Bone marrow (tissue), 2 donors: ENCODE data around the gene UCKL1.
A peak's percentile ranks its signal among the peaks of the same experiment; 100 is the strongest.

Experiments
- DNase-seq, 2 donors: peaks; one replicate each; lab custom pipeline; 2025; lab: John Stamatoyannopoulos, UW

Gene UCKL1

DNA sequence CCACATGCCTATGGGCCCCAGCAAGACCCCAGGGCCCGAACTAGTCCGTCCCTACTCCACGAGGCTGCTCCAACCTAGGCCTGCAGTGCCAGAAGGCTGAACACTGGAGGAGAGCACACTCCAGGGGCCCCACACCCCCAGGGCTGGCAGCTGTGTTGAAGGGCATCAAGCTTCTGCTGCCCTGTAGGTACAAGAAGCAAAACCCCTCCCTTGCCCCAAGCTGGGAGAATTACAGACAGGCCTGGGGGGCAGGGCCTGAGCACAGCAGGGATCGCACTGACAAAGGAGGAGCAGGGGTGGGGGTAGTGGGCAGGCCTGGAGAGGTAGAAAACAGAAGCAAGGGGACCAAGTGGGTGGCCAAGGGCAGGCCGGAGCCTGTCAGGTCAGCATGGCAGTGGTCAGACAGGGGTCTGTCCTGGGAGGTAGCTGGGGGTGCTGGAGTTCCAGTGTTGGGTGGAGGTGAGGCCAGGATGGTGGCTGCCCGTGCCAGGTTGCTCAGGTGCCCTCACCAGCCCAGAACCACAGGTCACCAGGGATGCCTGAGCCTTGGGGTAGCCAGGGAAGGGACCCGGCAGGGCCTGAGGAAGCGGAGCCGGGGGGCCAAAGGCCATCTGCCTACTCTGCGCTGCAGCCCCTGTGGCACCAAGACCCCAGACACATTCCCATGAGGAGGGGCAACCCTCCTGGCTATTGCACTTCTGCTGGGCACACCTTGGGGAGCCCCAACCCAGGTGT is 2.9 kb upstream of the UCKL1 start:
- no peak for DNase-seq

DNA sequence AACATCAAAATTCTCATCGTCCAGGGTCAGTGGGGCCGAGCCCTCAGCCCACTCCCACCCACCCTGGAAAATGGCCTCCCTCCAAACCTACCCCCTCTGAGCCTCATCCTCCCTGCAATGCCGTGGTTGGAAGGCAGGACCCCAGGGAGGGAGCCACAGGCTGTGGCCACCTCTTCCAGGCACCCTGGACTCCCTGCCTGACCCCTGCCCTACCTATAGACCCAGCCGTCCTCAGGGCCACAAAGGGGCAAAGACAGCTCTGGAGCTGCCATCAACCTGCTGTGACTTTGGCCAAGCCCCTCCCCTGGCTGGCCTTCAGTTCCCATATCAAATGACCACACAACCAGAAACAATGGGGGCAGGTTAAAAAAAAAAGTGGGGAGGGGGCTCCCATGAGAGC is 2.3 kb upstream of the UCKL1 start:
- no peak for DNase-seq

DNA sequence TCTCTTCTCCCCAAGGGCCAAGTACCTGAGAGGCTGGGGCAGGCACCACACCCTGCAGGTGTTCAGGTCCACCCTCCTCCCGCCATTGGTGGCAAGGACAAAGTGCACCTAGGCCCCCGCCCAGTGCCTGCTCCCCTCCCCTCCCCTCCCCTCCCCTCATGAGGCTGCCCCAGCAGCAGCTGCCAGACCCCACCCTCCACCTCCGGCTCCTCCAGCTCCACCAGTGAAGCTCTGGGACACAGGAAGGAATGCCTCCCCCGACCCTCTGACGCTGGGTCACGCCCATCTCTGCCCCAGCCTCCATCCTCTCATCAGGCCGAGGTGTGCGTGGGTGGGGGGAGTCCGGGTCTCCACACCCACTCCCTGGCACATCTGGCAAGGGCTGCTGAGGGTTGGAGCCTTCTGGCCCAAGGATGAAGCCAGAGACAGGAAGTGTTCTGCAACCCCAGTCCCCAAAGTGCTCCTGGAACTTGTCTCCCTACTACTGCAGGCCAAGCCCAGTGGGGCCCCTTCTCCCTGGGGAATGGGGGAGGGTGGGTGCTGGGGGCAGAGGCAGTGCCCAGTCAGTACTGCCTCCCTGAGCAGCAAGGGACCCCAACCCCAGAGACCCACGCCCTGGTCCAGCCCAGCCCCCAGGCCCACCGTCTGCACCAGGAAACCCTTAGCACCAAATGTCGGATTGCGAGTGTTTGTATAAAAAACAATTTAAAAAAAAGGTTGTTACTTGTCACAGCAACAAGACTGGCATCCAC is 1.6 kb upstream of the UCKL1 start:
- no peak for DNase-seq

DNA sequence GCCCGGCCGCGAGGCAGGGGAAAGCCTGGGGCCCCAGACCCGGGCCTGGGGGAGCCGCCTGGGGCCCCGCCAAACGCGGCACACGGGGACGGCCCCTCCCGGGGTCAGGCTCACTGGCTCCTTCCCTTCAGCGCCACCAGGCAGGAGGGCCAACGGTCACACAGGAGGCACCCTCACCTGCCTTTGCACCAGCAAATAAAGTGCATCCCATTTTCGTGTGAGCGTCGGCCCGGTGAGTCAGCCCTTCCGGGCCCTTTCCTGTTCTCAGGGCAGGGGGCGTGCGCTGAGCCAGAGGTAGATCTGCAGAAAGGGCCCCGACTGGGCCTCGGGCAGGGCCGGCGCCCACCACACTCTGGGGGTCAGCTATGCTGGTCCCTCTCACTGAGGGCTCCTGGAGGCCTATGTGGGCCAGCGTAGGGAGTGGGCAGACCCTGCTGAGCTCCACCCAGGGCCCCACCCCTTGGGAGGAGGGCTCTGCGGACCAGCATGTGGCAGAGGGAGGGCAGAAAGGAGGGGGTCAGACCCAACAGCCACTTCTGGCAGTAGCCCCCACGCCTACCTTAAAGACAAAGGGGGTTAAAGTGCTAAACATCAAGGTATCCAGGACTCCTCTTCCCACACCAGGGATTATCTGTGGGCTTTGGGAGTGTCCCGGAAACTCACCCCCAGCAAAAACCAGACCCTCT is 931 bp upstream of the UCKL1 start:
- DNase-seq: peak in 1 of 2 donors; percentile 48

DNA sequence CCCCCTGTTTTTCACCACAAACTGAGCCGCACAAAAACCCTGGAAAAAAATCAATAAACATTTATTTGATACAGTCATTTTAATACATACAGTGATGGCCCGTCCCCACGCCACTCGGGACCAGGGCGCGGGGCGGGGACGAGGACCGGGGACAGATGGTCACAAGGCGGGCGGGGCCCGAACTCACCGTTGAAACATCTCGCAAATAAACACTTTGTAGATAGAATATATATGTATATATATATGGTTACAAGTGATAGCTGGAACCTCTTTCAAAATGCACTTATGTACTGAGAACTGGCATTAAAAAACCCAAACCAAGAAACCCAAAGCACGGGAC is 418 bp upstream of the UCKL1 start:
- DNase-seq: peak in 1 of 2 donors; percentile 49

DNA sequence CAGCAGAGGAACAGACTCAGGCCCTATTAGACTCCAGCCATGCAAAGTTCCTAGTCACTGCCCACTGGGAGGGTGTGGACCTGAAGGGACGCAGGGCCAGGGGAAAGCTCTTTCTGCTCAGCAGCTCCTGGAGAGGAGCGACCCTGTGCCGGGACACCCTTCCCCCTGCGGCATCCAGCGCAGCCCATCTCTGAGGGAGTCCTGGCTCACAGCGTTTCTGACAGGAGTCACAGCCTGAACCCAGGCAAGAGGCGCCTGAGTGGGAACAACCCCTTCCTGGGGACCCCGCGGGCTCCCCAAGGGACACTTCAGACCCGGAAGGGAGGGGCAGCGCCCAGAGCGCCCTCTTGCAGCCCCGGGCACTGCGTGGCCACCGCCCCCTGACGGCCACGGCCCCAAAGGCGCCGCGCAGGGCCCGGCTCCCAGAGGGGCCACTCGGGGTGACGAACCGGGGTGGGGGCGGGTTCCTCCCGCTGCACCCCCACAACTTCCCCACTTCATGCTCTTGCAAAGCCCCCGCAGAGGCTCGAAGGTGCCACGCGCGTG is 862 bp downstream of the UCKL1 start:
- DNase-seq: peak; percentile 6 to 49

DNA sequence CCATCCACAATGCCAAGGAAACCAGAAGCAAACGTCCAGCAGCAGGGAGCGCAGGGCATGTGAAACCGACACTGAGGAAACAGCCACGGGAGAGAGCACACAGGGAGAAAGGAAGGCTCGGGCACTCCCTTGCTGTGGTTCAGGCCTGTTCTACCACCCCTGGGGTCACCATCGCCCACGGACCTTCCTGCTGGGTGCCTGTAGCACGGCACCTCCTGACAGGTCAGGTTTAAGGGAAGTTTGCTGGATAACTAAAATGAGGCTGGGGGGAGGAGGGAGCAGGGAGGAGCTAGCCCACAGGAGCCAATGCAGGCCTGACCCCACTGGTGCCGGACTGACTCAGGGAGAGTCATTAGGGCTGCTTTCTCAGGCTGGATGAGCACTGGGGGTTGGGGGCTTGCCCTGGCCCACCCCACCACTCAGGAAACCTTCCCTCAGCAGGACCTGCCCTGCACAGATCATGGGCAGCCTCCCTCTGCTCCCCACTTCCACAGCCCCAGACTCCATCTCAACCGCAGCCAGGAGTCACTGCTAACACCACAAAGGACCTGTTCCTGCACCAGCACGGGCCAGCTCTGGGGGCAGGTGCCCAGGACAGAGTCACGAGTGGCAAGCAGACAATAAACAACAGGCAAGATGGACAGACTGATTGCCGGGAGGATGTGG is 2.3 kb downstream of the UCKL1 start:
- no peak for DNase-seq

DNA sequence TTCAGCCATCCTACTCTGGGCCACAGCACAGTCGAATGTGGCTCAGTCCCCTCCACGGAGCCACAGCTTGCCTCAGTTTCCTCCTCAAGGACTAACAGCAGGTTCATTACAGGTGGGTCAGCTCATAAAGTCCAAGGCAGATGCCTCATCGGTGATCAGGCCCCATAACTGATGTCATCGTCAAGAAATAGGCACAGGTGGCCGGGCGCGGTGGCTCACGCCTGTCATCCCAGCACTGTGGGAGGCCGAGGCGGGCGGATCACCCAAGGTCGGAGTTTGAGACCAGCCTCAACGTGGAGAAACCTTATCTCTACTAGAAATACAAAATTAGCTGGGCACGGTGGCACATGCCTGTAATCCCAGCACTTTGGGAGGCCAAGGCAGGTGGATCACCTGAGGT is 3.4 kb downstream of the UCKL1 start:
- DNase-seq: no peak

DNA sequence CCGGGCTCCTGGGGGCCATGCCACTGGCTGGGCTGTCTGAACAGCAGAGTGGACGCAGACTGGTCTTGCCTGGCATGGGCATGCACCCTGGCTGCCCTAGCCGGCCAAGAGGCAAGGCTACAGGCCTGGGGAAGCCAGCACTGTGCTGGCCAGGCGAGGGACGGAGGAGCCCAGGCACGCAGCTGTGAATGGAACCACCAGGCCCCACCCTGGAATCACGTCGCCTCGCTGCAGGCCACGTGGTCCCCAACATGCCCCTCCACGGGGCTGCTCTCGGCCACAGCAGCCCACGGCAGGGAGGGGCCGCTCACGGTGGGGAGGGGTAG is 4.0 kb downstream of the UCKL1 start:
- DNase-seq: no peak

DNA sequence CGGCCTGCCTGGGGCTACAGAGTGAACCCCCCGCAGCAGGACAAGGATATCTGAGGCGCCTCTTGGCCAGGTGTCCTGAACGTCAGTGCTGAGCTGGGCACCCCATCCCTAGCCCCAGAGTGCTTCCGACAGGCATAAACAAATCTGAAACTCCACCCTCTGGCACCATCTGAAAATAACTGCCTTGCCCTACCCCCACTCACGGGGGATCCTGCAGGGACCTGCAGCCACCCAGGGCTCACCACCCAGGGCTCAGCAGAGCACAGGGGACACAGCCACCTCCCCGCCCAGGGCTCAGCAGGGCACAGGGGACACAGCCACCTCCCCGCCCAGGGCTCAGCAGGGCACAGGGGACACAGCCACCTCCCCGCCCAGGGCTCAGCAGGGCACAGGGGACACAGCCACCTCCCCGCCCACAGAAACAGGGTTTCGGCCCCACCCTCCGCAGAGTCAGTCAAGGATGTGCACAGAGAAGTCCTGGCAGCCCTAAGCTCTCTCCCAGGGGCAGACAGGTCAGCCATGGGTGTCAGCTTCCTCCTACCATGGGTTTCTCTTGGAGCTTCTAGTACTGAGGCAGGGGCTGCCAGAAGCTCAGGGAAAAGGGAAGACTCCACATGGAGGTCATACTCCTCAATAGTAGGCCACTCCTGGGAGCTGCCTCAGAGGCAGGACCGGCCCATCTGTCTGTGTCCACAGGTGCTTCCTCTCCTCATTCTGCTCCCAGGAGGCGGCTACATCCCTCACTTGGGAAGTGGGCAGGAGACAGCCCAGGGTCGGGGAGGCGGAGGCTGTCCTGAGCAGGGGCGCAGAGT is 4.6 kb downstream of the UCKL1 start:
- DNase-seq: no peak

DNA sequence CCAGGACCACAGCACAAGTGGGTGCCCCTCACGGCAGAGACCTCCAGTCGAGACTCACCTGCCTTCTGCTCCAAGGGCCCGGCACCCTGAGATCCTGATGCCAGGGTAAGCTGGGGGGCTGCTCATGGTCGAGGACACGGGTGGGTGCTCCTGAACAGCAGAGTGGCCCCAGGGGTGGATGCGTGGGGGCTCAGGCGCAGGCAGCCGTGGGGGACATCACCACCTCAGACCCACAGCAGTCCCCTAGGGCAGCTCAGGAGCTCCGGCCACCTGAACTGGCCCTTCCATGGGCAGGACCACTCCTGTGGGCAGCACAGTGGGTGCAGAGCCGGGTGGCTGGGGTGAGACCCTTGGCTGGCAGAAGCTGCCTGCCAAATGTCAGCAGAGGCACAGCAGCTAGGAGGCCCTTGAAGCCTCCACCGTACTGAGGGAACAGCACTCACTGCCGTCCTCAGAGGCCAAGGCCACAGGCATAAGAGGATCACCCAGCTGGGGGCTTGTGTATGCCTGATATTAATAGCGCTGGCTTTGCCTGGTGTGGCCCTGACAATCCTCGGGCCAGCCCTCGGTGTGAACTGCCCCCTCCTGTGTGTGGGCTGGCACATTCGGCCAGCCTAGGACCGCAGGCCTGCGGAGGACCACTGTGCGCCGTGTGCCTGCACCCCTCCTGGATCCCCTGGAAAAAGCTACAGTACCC is 5.4 kb downstream of the UCKL1 start:
- no peak for DNase-seq

DNA sequence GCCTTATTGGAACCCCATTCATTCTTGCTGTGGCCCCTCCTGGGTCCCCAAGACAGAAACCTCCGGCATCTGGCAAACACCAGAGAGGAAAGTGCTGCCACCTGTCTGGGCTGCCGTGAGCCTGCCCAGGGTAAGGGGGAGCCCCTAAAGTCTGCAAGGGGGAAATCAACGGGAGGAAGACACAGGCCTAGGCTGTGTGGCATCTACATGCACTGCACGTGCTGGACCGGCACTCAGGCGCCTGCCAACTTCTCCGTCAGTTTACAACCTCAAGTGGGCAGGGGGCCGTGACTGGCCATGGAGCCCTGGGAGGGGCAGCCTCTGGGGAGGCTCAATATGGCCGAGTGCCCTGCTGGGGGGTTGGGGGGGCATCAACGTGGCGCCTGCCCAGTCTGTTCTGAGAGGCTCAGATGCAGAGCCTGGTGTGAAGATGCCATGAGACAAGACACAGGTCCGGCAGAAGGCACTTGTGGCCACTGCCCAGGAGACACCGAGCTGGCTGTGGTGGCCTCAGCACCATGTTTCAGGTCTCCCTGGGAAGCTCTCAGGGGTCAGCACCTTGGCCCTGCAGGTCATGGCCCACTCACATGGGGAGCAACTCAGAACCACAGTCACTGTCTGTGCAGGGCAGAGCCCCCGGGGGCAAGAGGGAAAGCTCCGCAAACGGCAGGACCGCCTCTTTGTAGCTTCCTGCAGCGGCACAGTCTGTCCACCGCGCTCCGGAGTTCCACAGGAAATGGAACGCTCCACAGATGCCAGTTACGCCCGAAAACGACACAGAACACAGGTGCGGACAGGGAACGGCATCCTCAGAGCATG is 8.4 kb downstream of the UCKL1 start:
- DNase-seq: no peak

DNA sequence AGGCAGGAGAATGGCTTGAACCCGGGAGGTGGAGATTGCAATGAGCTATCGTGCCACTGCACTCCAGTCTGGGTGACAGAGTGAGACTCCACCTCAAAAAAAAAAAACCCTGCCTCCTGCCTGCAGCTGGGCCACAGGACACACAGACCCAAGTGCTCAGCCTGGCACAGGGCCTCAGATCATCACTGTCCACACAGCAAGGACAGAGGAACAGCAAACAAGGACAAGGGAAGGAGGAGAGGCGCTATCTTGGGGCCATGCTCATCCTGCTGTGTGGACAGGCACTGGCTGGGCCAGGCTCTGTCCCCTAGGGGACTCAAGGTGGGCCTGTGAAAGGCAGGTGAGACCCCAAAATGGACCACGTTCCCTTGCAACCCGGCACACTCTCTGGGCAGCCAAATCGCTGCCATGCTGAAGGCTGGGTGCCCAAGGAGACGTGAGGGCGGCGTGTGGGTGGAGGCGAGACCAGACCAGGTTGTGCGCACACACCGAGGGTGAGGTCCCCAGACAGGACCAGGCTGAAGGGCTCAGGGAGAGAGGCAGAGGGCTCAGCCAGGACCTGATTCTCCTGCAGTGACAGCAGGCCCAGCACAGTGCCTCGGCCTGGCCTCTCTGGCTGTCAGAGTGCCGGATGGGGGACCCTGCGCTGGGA is 9.1 kb downstream of the UCKL1 start:
- DNase-seq: no peak

DNA sequence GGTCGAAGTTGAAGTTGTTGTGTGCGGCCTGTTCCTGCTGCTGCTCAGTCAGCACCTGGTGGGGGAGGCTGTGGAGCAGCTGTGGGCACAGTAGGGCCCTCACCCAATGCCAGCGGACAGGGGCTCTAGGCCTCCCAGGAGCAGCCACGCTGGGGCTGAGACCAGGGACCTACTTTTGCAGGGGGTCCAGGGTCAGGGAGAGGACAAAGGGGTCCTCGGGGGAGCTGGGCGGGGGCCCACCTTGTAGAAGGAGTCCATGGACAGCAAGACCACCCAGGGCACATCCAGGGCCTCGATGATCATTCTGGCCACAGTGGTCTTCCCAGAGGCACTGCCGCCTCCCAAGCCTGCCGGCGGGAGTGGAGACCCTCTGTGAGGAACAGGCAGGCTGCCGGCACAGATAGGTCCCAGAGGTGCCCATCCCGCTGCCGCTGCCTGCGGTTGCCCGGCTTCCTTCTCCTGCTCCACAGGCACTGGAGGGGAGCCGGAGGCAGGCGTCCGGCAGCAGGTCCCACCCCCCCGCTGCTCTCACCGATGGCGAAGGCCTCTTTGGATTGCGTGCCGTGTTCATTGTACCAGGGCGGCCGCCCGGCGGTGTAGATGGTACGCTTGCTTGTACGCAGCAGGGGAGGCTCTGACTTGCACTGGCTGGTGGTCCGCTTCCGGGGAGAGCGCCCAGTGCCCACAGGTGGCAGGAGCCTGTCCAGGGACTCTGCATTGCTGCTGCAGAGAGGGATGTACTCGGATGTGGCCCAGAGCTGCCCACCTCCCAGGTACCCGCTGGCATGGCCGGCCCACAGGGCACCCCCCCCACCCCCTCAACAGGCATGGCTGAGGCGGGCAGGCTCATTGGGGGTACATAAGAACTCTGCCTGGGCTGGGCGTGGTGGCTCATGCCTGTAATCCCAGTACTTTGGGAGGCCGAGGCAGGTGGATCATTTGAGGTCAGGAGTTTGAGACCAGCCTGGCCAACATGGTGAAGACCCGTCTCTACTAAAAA is 10.0 kb downstream of the UCKL1 start:
- DNase-seq: no peak

DNA sequence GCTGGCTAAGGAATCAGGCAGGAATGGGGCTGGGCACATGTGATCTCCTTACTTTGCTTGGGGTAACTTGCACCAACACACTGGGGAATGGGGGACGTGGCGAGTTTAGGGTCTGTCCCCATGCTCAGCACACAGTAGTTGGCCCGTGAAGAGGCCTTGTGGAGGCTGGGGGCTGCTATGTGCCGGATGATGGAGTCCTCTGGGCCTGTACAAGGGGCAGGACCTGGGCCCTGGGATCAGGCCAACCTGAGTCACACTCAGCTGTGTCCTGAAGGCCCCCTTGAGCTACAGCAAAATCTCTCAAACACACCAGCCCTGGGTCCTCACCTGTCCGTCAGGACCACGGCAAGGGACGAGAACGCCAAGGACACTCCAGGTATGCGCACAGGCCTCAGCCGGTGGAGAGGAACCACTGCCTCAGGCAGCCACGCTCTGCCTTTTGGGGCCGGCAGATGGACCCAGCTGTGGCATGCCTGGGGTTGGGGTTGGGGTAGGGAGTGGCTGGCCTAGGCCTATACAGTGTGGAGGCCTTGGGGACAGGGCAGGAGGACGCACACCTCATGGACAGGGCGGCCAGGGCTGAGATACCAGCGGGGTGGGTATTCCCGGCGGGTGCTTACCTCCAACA is 11.1 kb downstream of the UCKL1 start:
- no peak for DNase-seq

DNA sequence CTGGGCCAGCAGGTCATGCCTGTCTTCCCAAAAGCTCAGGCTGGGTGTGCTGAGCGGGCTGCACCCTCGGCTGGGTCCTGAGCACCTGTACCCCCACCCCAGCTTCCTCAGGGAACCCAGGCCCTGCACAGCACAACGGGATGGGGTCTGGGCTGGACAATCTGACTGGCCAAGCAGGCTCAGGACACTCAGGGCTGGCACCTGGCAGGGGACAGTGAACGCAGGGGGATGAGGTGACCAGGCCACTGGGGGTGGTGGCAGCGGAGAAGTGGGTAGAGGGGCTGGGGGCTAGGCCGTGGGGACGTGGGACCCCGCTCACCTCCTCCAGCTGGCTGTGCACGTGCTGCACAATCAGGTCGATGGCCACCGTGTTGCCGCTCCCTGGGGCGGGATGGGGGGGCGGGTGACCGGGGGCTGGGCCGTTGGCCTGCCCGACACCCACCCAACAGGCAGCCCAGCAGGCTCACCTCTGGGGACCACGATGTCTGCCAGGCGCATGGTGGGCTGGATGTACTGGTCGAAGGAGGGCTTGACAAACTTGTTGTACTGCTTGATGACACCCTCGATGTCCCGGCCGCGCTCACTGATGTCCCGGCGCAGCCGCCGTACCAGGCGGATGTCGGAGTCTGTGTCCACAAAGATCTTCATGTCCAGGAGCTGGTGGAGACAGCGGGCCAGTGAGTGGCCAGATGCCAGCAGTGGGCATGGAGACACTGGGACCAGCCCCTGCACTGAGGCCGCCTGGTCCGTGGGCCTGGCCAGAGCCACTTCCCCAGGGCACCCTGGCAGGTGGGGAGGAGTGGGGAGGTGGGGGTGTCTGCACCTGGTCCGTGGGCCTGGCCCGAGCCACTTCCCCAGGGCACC is 11.9 kb downstream of the UCKL1 start:
- DNase-seq: no peak

DNA sequence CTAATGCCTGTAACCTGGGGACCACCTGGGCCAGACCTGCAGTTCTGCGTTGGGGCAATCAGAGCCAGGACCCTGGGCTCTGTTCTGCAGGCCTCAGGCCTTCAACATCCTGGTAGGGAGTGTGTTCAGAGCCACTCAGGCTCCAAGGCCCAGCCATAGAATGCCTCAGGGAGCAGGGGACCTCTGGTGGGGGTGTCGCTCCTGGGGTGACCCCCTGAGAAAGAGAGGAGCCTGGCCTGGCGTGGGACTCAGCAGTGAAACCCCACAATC is 12.5 kb downstream of the UCKL1 start:
- DNase-seq: no peak
